Prostate gland (tissue), 2 donors: Measurements from ENCODE around the gene CDK9. TPM values are rescaled to one million over a fixed set of nuclear protein-coding genes. Genes with fewer than 3 reads are reported as not detected.
A peak's percentile ranks its signal among the peaks of the same experiment; 100 is the strongest.

Source experiments
- DNase-seq: peaks from one replicate; pipeline ENCODE4 v3.0.0-alpha.2; 2019; ENCODE audit warnings: low spot score
- H3K27ac ChIP-seq, 2 donors: fragments of 200-600 bp; sonication (generic); 2 replicates each; pipeline ENCODE4 v1.5.1; 2017 to 2019
- H3K27me3 ChIP-seq: fragments of 200-600 bp; sonication (generic); replicated peaks from 2 replicates; pipeline ENCODE4 v1.5.1; 2019; ENCODE audit not compliant: insufficient read depth
- H3K36me3 ChIP-seq, 2 donors: fragments of 200-600 bp; sonication (generic); 1 replicate in 1 of 2; 2 replicates in 1 of 2; pipeline versions ENCODE4 v1.5.1 to v1.8.1; 2017 to 2019
- H3K4me1 ChIP-seq: fragments of 200-600 bp; sonication (generic); replicated peaks from 2 replicates; pipeline ENCODE4 v1.5.1; 2019
- H3K4me3 ChIP-seq, 2 donors: fragments of 200-600 bp; sonication (generic); 2 replicates each; pipeline ENCODE4 v1.5.1; 2017 to 2019
- H3K9me3 ChIP-seq: fragments of 200-600 bp; sonication (generic); 2 replicates; pipeline ENCODE4 v1.5.1; 2017
- POLR2A ChIP-seq: fragments of 450-650 bp; IDR thresholded peaks from one replicate; pipeline ENCODE4 v1.6.1; 2016; ENCODE audit warnings: antibody characterized with exemption, mild to moderate bottlenecking
- POLR2AphosphoS5 ChIP-seq: sonication (generic); formaldehyde crosslinking; IDR thresholded peaks from one replicate; pipeline ENCODE4 v1.6.1; 2017; ENCODE audit warnings: antibody characterized with exemption
- WGBS: methylation state at CpG from one replicate; pipeline ENCODE4 v1.1.5; 2018; 5-methylcytosine and 5-hydroxymethylcytosine counted together
- intact Hi-C: fragments of 100-400 bp; cut with DNase I; formaldehyde crosslinking; loops from one replicate; pipeline ENCODE4 v1.14.2; 2022
- total RNA-seq, 2 donors: library from RNA; depleted of rRNA; stranded (reverse); fragments of >200 nt; gene quantifications; one replicate each; pipeline ENCODE4 v1.1.0, GENCODE V29; 2016
- TF ChIP-seq, protein P1 (sequence below), 4 experiments: fragments of 200-600 bp in 2 of 4; fragments of 450-650 bp in 2 of 4; sonication (generic) in 2 of 4; IDR thresholded peaks; 1 replicate in 3 of 4; 2 replicates in 1 of 4; pipeline ENCODE4 v1.5.1; 2016 to 2019; ENCODE audit warnings: antibody characterized with exemption in 4 of 4, mild to moderate bottlenecking in 2 of 4, moderate library complexity in 2 of 4

The CDK9 gene
- 100 to 1,000 TPM in 1 of 2 donors, 10 to 100 TPM in 1; 60.3 to 130 TPM for total RNA-seq

DNA sequence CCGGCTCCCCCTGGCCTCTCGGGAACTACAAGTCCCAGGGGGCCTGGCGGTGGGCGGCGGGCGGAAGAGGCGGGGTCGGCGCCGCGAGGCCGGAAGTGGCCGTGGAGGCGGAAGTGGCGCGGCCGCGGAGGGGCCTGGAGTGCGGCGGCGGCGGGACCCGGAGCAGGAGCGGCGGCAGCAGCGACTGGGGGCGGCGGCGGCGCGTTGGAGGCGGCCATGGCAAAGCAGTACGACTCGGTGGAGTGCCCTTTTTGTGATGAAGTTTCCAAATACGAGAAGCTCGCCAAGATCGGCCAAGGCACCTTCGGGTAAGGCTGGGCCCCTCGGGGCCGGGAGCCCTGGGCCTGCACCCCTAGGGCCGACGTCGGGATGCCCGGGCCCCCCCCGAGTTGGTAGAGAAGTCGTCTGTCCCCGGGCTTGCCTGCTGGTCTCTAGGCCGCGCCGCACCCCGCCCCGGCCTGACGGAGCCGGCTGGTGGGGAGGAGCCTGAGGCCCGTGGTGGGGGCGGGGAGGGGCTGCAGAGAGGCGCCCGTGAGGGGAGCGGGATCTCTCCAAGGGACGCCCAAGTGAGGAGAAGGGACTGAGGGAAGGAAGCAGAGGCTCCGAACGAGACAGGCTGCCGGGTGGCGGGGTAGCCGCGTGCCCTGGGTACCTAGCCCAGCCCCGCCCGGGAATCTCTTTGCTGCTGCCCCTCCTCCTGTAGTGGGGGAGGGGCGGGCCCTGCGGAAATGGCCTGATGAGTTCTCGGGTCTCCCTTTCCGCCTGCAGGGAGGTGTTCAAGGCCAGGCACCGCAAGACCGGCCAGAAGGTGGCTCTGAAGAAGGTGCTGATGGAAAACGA is at the start of gene CDK9:
TSS of gene CDK9 (plus strand) at position 102 of the 840 bp plus-strand sequence. CDS start at position 217, 115 bp downstream.
- Histone ChIP-seq H3K27ac (peak within 1 kb of the TSS; percentile 93 to 96), H3K9me3 (no peaks in the 10 kb centered on the region), H3K4me1 (peaks cover 8% of the 10 kb centered on the region), H3K4me3 (peak within 1 kb of the TSS; percentile 95 to 96), H3K36me3 (peaks cover 16 to 25% of the 10 kb centered on the region in 2 donors), H3K27me3 (no peaks in the 10 kb centered on the region)
- TF ChIP-seq, protein P1, sequence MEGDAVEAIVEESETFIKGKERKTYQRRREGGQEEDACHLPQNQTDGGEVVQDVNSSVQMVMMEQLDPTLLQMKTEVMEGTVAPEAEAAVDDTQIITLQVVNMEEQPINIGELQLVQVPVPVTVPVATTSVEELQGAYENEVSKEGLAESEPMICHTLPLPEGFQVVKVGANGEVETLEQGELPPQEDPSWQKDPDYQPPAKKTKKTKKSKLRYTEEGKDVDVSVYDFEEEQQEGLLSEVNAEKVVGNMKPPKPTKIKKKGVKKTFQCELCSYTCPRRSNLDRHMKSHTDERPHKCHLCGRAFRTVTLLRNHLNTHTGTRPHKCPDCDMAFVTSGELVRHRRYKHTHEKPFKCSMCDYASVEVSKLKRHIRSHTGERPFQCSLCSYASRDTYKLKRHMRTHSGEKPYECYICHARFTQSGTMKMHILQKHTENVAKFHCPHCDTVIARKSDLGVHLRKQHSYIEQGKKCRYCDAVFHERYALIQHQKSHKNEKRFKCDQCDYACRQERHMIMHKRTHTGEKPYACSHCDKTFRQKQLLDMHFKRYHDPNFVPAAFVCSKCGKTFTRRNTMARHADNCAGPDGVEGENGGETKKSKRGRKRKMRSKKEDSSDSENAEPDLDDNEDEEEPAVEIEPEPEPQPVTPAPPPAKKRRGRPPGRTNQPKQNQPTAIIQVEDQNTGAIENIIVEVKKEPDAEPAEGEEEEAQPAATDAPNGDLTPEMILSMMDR (IDR thresholded peaks at IDR 0.05): peak in 1 of 4 experiments; percentile 19
- TF ChIP-seq POLR2AphosphoS5: peak; percentile 34
- TF ChIP-seq POLR2A: peak; percentile 82
- peak; percentile 89 for DNase-seq
- intact Hi-C loops: loop anchor here (1.0 to 5.0 kb wide), 3 partner anchors 51 to 199 kb away; partner anchors contain the start of genes ST6GALNAC4 and TOR2A
- WGBS: under 1% methylated on average over 53 of the region's 75 CpGs

DNA sequence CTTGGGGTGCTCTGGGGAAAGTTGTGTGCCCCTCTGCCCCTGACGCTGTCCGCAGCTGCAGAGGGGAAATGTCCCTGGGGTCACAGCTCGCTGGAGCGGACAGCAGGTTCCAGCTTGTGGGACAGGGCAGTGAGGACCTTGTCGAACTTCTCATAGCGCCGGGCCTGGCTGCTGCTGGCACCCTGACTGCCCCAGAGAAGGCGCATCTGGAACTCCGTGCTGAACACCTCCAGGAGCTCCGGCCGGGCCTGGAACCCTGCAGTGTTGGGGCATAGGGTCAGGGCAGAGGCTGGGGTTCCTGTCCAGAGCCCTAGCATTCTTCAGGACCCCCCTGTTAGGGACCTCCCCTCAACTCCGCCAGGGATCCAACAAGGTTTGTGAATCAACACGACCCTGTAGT is 47.2 kb upstream of the CDK9 start:
- intact Hi-C loops: loop anchor here (5.0 kb wide), 1 partner anchor 139 kb away; the partner anchor contains the start of gene AK1
- H3K36me3 ChIP-seq: no peaks in the 10 kb centered on the region
- no peaks in the 10 kb centered on the region for H3K27me3 ChIP-seq
- WGBS: 88% methylated on average over 13 of the region's 13 CpGs
- H3K4me1 ChIP-seq: no peaks in the 10 kb centered on the region
- H3K27ac ChIP-seq: no peak overlapping the region
- H3K9me3 ChIP-seq: no peaks in the 10 kb centered on the region
- DNase-seq: no peak
- no peak overlapping the region for H3K4me3 ChIP-seq
- TF ChIP-seq POLR2AphosphoS5: no peak
- TF ChIP-seq POLR2A: no peak
- TF ChIP-seq, protein P1 (IDR thresholded peaks at IDR 0.05): no peak

DNA sequence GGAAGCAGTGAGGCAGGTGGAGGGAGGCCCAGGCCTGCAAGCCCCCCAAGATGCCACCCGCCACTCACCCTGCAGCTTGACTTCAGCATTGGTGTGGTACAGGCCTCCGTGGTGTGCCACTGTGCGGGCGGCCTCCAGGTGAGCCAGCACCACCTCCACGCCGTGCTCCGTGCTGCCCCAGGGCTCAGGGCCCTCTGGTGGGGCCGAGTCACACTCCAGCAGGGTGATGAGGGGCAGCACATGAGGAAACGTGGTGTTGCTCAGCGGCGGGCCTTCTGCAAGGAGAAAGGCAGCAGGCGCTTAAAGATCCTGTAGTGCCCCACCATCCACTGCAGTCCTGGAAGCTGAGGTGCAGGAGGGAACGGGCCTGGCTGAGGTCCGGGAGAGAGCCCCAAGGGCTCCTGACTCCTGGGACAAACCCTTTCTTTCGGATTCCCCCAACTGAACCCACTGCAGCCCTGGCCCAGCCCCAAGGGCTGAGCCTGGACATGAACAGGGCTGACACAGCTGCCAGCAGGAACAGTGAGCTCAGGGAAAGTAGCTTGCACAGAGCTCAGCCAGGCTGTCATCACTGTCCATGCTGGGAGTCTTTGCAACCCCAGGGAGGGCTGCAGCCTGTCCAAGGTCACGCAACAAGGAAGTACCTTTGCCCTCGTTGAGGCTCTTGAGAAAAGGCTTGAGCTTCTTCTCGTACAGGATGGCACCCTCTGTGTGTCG is 46.1 kb upstream of the CDK9 start:
- no peaks in the 10 kb centered on the region for H3K27me3 ChIP-seq
- 52% methylated on average over 18 of the region's 19 CpGs for WGBS
- H3K27ac ChIP-seq: peak overlapping the region; percentile 70 to 72
- intact Hi-C loops: loop anchor here (5.0 kb wide), 1 partner anchor 138 kb away; the partner anchor contains the start of gene AK1
- DNase-seq: peak; percentile 33
- H3K4me3 ChIP-seq: no peak overlapping the region
- TF ChIP-seq POLR2AphosphoS5: no peak
- TF ChIP-seq POLR2A: no peak
- TF ChIP-seq, protein P1 (IDR thresholded peaks at IDR 0.05): no peak
- no peaks in the 10 kb centered on the region for H3K36me3 ChIP-seq
- no peaks in the 10 kb centered on the region for H3K9me3 ChIP-seq
- H3K4me1 ChIP-seq: no peaks in the 10 kb centered on the region

DNA sequence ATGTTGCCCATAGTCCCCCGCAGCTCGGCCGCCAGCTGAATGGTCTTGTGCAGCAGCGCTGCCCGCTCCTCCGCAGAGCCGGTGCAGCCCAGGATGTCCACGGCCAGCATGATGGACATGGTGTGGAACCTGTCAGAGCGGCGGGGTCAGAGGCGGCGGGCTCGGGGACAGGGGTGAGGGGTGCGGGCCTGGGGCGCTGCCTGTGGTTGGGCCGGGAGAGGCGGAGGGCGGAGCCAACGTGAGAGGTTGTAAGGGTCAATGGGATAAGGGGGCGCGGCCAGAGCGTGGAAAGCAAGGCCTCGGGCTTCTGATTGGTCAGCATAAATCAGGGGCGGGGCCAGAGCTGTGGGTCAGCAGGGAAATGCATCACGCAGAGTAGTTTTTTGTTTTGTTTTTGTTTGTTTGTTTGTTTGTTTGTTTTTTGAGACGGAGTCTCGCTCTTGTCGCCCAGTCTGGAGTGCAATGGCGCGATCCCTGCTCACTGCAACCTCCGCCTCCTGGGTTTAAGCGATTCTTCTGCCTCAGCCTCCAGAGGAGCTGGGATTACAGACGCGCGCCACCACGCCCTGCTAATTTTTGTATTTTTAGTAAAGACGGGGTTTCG is 43.9 kb upstream of the CDK9 start:
- Histone ChIP-seq H3K4me1 (no peaks in the 10 kb centered on the region), H3K27me3 (no peaks in the 10 kb centered on the region), H3K27ac (no peak overlapping the region), H3K36me3 (no peaks in the 10 kb centered on the region), H3K4me3 (no peak overlapping the region), H3K9me3 (no peaks in the 10 kb centered on the region)
- DNase-seq: no peak
- intact Hi-C loops: no loop called here
- whole genome bisulfite sequencing: 46% methylated on average over 38 of the region's 38 CpGs
- TF ChIP-seq, protein P1 (IDR thresholded peaks at IDR 0.05): no peak
- TF ChIP-seq POLR2A (no peak), POLR2AphosphoS5 (no peak)
